Nephron progenitor cell (in vitro differentiated cells): Measurements from ENCODE around the gene NPHP3.

ENCODE experiments used
- DNase-seq: peaks from one replicate; pipeline ENCODE4 v3.0.0; 2021
- H3K27ac Mint-ChIP-seq: 2 replicates; pipeline ENCODE4 v1.8.0; 2021; ENCODE audit warnings: mild to moderate bottlenecking, moderate library complexity, mixed read lengths
- H3K27me3 Mint-ChIP-seq: 2 replicates; pipeline ENCODE4 v1.8.0; 2021; ENCODE audit warnings: mild to moderate bottlenecking, low read depth, mixed read lengths; ENCODE audit not compliant: poor library complexity
- H3K36me3 Mint-ChIP-seq: 2 replicates; pipeline ENCODE4 v1.8.0; 2021; ENCODE audit warnings: low read depth, mixed read lengths
- H3K4me1 Mint-ChIP-seq: 2 replicates; pipeline ENCODE4 v1.8.0; 2021; ENCODE audit warnings: mixed read lengths
- H3K4me3 Mint-ChIP-seq: 2 replicates; pipeline ENCODE4 v1.8.0; 2021; ENCODE audit warnings: mild to moderate bottlenecking, moderate library complexity, mixed read lengths
- H3K9me3 Mint-ChIP-seq: 2 replicates; pipeline ENCODE4 v1.8.0; 2021; ENCODE audit warnings: mild to moderate bottlenecking, moderate library complexity, mixed read lengths
- TF ChIP-seq, protein P1 (sequence below): fragments of 200-600 bp; sonication (generic); IDR thresholded peaks from 2 replicates; pipeline ENCODE4 v1.5.0; 2021; ENCODE audit warnings: antibody characterized with exemption

Gene NPHP3

DNA sequence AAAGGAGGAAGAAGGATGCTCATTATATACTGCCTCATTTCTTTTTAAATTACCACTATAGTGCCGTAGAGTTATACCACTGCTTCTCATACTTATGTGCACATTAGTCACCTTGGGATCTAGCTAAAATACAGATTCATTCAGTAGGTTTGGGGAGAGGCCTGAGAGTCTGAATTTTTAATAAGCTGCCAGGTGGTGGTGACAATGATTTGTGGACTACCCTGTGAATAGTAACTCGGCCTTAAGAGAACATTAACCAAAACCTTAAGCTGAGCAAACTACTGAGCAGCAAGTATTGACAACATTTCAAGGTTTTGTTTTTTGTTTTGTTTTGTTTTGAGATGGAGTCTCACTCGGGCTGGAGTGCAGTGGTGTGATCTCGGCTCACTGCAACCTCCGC lies 42.3 kb downstream of the NPHP3 start:
- H3K36me3 Mint-ChIP-seq: peaks cover 51% of the 10 kb centered on the region

GRCh38 chr3:132675408-132675807 lies 46.8 kb downstream of the NPHP3 start:
- Mint-ChIP-seq H3K36me3 (peaks cover 47% of the 10 kb centered on the region), H3K9me3 (no peaks in the 10 kb centered on the region), H3K27ac (no peak overlapping the region), H3K4me1 (no peaks in the 10 kb centered on the region), H3K4me3 (no peak overlapping the region), H3K27me3 (no peaks in the 10 kb centered on the region)
- no peak for DNase-seq
- TF ChIP-seq, protein P1, sequence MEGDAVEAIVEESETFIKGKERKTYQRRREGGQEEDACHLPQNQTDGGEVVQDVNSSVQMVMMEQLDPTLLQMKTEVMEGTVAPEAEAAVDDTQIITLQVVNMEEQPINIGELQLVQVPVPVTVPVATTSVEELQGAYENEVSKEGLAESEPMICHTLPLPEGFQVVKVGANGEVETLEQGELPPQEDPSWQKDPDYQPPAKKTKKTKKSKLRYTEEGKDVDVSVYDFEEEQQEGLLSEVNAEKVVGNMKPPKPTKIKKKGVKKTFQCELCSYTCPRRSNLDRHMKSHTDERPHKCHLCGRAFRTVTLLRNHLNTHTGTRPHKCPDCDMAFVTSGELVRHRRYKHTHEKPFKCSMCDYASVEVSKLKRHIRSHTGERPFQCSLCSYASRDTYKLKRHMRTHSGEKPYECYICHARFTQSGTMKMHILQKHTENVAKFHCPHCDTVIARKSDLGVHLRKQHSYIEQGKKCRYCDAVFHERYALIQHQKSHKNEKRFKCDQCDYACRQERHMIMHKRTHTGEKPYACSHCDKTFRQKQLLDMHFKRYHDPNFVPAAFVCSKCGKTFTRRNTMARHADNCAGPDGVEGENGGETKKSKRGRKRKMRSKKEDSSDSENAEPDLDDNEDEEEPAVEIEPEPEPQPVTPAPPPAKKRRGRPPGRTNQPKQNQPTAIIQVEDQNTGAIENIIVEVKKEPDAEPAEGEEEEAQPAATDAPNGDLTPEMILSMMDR: no peak

More for the DNA sequence above, 42.3 kb downstream of the NPHP3 start:
- Mint-ChIP-seq H3K27me3 (no peaks in the 10 kb centered on the region), H3K4me1 (peaks cover 8% of the 10 kb centered on the region), H3K4me3 (no peak overlapping the region), H3K9me3 (no peaks in the 10 kb centered on the region), H3K27ac (no peak overlapping the region)
- TF ChIP-seq, protein P1: no peak
- no peak for DNase-seq

GRCh38 chr3:132669256-132669777 lies 52.9 kb downstream of the NPHP3 start:
- H3K27me3 Mint-ChIP-seq: no peaks in the 10 kb centered on the region
- H3K9me3 Mint-ChIP-seq: no peaks in the 10 kb centered on the region
- no peak overlapping the region for H3K4me3 Mint-ChIP-seq
- TF ChIP-seq, protein P1: no peak
- H3K36me3 Mint-ChIP-seq: peaks cover 11% of the 10 kb centered on the region
- H3K4me1 Mint-ChIP-seq: no peaks in the 10 kb centered on the region
- no peak for DNase-seq
- H3K27ac Mint-ChIP-seq: no peak overlapping the region

DNA sequence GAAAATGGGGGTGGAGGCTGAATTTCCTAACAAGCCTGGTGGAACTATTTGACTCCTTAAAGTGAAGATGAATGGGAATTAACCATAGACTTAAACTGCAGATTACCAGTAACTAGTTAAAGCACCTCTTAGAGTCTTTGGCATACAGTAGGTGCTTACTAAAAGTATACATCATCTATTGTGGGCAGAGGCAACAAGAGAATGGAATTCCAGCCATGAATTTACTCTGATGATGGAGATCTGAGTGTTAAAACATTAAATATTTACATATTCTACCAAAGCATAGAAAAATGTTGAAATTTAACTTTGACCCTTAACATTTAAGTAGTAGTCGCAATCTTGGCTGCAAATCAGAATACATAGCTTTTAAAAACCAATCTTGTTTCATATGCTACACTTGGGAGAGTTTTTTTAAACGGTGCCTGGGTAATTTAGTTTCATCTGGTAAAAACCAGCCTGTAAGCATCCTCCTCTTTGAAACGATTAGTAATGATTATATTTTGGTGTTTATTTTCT lies 56.9 kb downstream of the NPHP3 start:
- H3K36me3 Mint-ChIP-seq: peaks cover 5% of the 10 kb centered on the region
- H3K27ac Mint-ChIP-seq: no peak overlapping the region
- H3K4me3 Mint-ChIP-seq: no peak overlapping the region
- no peaks in the 10 kb centered on the region for H3K27me3 Mint-ChIP-seq
- TF ChIP-seq, protein P1: no peak
- DNase-seq: no peak
- H3K4me1 Mint-ChIP-seq: peaks cover 26% of the 10 kb centered on the region
- no peaks in the 10 kb centered on the region for H3K9me3 Mint-ChIP-seq

DNA sequence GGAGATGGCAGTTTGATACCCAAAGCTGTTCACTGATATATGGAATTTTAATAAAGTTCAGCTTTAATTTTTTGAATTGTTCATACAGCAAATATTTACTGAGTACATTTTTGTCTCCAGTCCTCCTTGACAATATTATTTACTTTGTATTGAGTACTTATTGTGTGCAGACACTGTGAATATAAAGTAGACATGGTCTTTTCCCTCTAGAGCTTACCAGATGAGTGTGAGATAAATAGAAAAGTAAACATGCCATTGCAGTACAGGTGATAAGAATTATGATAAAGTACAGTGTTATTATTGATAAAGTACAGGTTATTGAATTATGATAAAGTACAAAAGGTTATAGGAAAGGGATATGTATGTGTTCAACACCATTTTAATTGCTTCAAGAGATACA lies 60.0 kb downstream of the NPHP3 start:
- Mint-ChIP-seq H3K4me3 (peak overlapping the region; percentile 95), H3K36me3 (peaks cover 5% of the 10 kb centered on the region), H3K4me1 (peaks cover 38% of the 10 kb centered on the region), H3K27me3 (peaks cover 2% of the 10 kb centered on the region), H3K9me3 (no peaks in the 10 kb centered on the region), H3K27ac (no peak overlapping the region)
- TF ChIP-seq, protein P1: no peak
- no peak for DNase-seq

DNA sequence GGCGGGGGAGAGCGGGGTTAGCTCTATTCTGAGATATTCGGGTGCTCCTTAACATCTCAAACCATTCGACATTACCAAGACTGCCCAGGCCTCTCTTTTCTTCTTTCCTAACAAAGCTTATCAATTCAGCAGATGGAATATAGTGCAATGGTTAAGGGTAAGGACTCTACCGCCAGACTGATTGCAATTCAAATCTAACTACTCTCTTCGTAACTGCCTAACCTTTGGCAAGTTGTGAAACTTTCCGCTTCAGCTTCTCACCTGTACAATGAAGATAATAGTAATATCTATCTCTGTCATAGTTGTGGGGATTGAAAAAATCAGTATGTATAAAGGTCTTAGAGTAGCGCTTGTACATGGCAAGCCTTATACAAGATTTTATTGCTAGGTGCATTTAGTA lies 61.1 kb downstream of the NPHP3 start:
- Mint-ChIP-seq H3K27me3 (peaks cover 2% of the 10 kb centered on the region), H3K9me3 (no peaks in the 10 kb centered on the region), H3K4me3 (peak overlapping the region; percentile 95), H3K4me1 (peaks cover 38% of the 10 kb centered on the region), H3K27ac (peak overlapping the region; percentile 74), H3K36me3 (peaks cover 5% of the 10 kb centered on the region)
- TF ChIP-seq, protein P1: no peak
- no peak for DNase-seq
